ENCODE measurements around the gene SYNE3.

DNA sequence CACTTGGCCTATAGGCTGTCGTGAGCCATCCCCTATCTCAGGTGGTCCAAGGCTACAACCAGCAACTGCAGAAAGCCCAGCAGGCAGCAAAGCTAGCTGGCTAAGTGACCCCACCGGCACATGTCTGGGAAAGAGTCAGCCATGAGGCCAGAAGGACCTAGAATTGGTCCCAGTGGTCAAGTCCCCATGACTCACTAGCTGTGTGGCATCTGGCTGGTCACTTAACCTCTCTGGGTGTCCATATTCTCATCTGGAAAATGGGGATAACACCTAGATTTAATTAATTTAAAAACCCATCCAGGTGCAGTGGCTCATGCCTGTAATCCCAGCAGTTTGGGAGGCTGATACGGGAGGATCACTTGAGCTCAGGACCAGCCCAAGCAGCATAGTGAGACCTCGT lies 37.6 kb downstream of the SYNE3 start:
- TF ChIP-seq, protein P1, sequence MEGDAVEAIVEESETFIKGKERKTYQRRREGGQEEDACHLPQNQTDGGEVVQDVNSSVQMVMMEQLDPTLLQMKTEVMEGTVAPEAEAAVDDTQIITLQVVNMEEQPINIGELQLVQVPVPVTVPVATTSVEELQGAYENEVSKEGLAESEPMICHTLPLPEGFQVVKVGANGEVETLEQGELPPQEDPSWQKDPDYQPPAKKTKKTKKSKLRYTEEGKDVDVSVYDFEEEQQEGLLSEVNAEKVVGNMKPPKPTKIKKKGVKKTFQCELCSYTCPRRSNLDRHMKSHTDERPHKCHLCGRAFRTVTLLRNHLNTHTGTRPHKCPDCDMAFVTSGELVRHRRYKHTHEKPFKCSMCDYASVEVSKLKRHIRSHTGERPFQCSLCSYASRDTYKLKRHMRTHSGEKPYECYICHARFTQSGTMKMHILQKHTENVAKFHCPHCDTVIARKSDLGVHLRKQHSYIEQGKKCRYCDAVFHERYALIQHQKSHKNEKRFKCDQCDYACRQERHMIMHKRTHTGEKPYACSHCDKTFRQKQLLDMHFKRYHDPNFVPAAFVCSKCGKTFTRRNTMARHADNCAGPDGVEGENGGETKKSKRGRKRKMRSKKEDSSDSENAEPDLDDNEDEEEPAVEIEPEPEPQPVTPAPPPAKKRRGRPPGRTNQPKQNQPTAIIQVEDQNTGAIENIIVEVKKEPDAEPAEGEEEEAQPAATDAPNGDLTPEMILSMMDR (IDR thresholded peaks at IDR 0.05; ENCODE audit: insufficient read depth, low read length, poor library complexity, severe bottlenecking): no peak
- no peak for TF ChIP-seq EZH2phosphoT487 (conservative IDR thresholded peaks at IDR 0.05; ENCODE audit: low read length)

All from SU-DHL-6 (cell line).